ENCODE measurements around the gene SULT1A1.
"Not testable (repeated sequence)": the region's sequence is repeated elsewhere in the genome, so short reads cannot be mapped to it uniquely, and the experiment has no call there.

SULT1A1 gene

DNA sequence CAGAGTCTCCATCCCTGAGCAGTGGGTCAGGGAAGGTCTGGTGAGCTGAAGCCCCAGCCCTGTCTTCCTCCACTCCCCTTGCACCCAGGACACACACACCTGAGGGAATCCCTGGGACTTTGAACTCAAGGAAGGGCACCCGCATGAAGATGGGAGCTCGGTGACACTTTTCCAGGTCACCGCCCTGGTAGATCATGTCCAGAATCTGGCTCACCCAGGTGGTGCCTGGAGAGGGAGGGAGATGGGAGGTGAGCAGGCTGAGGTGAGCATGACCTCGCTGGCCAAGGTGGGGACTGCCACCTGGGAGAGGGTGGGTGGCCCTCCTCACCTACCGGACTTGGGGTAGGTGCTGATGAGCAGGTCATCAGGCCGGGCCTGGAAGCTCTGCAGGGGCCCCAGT lies 14.4 kb downstream of the SULT1A1 start:
- in situ Hi-C loops (cut with MboI; ENCODE audit: low sequenced_read_pairs) = not testable (repeated sequence)

DNA sequence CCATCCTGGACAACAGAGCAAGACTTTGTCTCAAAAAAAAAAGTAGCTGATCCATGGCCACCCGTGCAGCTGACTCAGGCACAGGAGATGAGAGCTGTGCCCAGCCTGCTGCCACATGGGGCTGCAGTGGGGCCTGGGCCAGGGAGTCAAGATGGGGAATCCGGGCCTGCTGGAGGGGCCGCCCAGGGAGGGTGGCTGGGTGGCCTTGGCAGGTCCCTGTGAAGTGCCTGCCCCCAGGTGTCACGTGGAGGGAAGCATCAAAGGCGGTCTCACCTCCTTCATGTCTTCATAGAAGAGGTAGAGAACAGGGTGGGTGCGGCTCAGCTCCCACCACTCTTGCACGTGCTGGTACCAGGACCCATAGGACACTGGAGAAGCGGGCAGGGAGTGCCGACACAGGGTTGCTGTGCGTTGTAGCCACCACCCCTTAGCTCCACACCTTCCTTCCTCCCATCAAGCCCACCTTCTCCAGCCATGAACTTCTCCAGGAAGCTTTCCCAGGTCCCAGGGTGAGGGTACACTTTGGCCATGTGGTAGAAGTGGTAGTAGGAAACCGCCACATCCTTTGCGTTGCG lies 16.8 kb downstream of the SULT1A1 start:
- in situ Hi-C loops (cut with MboI; ENCODE audit: low sequenced_read_pairs) = no loop called here

DNA sequence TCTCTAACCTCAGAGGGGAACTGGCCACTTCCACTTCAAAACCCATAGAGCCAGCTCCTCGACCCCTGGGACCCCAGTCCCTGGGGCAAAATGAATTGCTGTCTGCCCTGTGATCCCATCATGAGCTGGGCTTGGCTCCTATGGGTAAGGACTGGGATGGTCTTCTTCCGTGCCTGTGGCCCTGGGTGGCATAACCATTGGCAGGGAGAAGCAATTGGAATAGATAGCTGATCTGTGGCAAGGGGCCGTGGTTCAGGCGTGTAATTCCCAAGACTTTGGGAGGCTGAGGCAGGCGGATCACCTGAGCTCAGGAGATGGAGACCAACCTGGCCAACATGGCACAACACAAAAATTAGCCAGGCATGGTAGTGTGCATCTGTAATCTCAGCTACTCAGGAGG lies 17.3 kb downstream of the SULT1A1 start:
- in situ Hi-C loops (cut with MboI; ENCODE audit: low sequenced_read_pairs) = no loop called here

DNA sequence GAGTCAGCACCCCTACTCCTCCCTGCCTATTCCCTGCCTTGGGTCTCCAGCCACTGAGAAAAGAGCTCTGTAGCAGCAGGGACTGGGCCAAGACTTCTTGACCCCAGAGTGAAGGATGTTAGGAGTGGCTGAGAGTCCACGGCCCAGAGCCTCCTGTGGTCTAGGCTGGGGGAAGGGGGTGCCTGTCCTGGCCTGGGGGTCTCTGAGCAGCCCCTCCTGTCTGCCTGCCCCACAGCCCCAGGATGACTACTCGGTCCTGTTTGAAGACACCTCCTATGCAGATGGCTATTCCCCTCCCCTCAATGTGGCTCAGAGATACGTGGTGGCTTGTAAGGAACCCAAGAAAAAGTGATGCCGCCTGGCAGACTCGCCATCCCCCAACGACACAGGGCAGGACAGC lies 18.5 kb downstream of the SULT1A1 start:
- in situ Hi-C loops (cut with MboI; ENCODE audit: low sequenced_read_pairs) = no loop called here

DNA sequence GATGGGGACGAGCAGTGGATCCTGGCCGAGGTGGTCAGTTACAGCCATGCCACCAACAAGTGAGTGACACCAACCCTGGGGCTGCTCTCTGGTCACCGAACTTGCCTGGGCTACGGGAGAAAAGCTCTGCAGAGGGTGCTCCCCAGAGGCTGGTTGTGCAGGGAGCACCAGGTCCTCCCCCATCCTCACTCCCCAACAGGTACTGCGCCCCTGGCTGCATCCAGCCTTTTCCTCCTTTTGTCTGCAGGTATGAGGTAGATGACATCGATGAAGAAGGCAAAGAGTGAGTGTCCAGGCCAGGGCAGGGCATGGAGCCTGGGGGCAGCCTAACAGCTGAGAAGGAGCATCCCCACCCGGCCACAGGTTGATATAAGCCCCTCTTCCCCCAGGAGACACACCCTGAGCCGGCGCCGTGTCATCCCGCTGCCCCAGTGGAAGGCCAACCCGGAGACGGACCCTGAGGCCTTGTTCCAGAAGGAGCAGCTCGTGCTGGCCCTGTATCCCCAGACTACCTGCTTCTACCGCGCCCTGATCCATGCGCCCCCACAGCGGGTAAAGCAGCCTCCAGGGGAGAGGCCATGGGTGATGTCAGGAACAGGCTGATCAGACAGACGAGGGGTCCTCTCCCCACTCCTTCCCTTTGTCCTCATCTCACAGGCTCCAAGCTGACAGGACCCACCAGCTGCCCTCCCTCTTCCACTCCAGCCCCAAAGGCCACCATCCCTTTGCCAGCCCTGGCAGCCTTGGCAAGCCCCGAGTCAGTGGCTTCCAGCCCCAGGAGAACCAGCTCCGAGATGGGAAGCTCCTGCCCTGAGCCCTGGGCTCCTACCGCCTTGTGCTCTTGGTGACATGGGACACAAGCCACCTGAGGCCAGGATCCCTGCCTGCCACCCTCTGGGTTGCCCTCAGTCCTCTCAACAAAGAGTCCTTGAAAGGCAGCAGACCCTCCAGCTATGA lies 19.2 kb downstream of the SULT1A1 start:
- in situ Hi-C loops (cut with MboI; ENCODE audit: low sequenced_read_pairs) = no loop called here

DNA sequence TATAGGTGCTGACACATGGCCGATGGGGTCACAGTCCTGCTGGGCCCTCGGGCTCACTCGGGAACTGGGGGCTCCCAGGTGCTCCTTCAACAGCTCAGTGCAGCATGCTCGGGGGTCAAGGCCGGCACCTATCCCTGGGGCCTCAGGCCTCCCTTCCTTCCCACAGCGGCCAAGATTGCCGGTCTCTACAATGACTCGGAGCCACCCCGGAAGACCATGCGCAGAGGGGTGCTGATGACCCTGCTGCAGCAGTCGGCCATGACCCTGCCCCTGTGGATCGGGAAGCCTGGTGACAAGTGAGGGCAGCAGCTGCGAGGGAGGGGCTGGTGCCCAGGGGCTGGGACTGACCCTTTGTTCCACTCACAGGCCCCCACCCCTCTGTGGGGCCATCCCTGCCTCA lies 19.9 kb downstream of the SULT1A1 start:
- in situ Hi-C loops (cut with MboI; ENCODE audit: low sequenced_read_pairs) = no loop called here

DNA sequence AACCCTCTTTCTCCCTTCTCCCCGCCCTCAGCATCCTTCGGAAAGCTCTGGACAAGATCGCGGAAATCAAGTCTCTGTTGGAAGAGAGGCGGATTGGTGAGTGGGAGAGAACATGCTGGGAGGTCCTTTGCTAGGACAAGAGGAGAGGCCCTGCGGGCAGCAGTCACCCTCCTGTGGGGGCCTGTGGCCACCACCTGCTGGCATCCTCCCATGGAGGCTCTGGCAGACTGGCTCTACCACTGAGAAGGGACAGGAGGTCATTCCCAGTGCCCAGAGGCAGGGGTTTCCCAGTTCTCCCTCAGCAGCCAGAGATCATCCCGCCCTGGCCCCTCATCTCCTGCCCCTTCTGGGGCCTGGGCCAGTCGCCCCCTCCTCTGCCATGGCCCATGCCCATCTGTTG lies 20.8 kb downstream of the SULT1A1 start:
- in situ Hi-C loops (cut with MboI; ENCODE audit: low sequenced_read_pairs) = no loop called here

DNA sequence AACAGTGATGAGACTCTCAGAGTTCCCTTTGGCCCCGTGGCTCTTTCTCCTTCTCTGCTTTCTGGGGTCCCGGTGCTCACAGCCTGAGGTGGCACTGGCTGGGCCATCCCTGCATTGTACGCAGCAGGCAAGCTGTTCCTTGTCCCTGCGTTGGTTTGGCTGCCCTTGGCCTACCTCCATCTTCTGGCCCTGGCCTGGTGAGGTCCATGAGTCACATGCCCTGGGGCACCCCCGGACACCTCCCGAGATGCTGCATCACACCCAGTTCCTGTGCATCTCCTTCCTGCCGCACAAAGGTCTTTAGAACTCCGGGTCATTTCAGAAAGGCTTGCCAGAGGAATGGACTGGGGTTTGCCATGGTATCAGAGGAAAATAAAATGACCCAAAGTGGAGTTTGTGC lies 22.5 kb downstream of the SULT1A1 start:
- in situ Hi-C loops (cut with MboI; ENCODE audit: low sequenced_read_pairs) = no loop called here

DNA sequence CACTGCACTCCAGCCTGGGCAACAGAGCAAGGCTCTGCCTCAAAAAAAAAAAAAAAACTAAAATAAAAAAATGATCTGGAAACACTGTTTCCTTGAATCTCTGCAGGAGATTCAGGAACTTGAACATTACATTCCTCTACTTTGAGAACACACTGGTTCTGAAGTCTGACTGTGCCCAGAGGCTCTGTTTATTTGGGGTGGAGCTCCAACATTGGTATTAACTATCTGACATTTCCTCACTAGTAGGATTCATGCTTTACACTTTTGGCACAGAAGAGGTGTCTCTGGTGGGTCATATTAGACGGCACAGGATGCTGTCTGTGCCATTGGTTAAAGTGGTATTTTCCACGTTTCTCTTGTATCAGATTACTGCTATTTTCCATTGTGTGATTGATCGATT lies 23.4 kb downstream of the SULT1A1 start:
- in situ Hi-C loops (cut with MboI; ENCODE audit: low sequenced_read_pairs) = no loop called here

DNA sequence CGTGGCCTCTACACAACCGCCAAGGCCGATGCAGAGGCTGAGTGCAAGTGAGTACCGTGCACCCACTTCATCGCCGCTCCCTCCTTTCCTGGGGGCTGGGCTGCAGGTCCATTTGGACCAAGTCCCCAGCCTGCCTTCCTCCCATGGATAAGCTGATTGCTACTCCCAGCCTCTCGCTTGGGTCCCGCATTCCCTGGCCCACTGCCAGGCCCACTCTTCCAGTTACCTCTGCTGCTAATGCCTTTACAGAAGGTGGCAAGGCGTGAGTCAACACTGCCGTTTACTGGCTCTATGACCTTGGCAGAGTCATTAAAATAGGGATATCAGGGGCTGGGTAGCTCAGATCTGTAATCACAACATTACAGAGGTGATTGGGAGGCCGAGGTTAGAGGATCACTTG lies 24.2 kb downstream of the SULT1A1 start:
- in situ Hi-C loops (cut with MboI; ENCODE audit: low sequenced_read_pairs) = no loop called here

DNA sequence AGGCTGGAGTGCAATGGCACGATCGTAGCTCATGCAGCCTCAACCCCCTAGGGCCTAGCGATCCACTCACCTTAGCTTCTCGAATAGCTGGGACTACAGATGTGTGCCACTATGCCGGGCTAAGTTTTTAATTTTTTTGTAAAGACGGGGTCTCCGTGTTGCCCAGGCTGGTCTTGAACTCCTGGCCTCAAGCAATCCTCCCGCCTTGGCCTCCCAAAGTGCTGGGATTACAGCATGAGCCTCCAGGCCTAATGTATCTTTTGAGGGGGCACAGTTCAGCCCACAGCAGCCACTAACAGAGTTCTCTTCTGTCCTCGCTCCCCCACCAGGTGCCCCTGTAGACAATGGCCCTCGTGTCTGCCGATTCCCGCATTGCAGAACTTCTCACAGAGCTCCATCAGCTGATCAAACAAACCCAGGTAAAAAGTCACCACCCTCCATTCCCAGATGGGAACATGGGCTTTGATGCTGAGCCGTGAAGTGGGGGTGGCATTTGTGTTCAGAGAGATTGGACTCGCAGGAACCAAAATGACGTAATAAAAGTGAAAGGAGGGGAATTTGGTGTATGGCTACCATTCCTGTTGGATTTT lies 29.0 kb downstream of the SULT1A1 start:
- in situ Hi-C loops (cut with MboI; ENCODE audit: low sequenced_read_pairs) = no loop called here

DNA sequence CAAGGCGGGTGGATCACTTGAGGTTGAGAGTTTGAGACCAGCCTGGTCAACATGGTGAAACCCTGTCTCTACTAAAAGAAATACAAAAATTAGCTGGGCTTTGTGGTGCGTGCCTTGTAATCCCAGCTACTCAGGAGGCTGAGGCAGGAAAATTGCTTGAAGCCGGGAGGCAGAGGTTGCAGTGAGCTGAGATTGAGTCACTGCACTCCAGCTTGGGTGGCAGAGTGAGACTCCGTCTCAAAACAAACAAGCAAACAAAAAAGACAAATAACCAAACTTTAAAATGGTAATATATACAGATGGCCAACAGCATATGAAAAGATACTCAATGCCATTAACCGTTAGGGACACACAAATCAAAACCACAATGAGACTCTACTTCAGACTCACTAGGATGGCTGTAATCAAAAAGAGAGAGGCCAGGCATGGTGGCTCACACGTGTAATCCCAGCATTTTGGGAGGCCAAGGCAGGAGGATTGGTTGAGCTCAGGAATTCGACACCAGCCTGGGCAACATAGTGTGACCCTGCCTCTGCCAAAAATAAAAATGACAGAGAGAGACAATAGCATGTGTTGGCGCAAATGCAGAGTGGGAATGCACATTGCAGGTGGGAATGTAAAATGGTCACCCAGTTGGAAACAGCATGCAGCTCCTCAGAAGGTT lies 34.3 kb downstream of the SULT1A1 start:
- in situ Hi-C loops (cut with MboI; ENCODE audit: low sequenced_read_pairs) = no loop called here

DNA sequence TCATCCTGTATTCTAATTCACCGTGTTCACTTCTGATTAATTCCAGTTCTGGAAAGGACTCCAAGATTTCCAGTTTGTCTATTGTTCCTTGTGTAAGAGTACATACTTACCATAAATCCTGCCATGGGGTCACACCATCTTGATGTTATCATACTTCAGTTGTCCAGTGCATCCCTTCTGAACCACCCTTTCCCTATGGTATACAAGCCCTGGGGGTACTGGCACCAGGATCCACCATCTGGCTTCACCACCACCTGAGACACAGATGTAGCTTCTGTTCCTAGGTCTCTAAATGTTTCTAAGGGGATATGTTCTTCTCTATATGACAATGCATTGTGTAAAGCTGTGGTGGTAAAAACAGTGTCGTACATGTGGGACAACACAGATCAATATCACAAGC lies 34.9 kb downstream of the SULT1A1 start:
- in situ Hi-C loops (cut with MboI; ENCODE audit: low sequenced_read_pairs) = no loop called here

DNA sequence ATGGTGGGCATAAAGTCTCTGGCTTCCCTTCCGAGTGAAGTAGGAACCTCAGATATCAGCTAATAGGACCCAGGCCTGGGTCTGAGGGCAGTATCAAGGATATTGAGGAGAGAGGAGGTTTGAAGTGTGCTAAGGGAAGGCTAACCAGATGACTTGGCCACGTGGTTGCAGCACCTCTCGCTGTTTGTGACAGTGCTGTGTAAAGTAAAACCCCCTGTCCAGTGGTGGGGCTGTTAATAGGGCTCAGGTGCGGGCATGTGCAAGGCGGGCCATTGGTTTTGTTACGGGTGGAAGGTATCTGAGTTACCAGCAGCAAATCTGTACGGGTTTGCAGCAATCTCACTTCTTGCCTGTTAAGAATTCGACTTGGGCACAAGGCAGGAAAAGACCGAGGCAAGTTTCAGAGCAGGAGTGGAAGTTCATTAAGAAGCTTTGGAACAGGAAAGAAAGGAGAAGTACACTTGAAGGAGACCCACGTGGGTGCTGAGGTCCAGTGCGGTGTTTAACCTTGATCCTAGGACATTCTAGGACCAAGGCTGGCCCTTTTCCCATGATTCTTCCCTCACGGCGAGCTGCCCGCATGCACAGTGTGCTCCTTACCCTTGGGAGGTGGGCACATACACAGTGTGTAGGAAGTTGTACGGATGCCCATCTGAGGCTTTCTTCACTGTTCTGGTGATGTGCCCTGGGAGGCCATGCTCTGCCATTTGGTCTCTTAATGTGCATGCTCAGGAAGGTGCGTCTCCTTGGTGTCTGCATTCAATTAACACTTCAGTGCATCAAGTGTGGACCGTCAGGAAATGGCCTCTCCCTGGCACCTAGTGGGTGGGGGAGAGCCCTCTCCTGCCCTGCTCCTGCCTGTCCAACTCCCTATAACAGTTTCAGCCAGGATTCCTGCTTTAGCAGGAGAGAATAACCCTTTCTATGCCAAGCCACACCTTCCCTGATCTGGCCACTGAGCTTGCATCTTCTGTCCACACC lies 35.8 kb downstream of the SULT1A1 start:
- in situ Hi-C loops (cut with MboI; ENCODE audit: low sequenced_read_pairs) = no loop called here

DNA sequence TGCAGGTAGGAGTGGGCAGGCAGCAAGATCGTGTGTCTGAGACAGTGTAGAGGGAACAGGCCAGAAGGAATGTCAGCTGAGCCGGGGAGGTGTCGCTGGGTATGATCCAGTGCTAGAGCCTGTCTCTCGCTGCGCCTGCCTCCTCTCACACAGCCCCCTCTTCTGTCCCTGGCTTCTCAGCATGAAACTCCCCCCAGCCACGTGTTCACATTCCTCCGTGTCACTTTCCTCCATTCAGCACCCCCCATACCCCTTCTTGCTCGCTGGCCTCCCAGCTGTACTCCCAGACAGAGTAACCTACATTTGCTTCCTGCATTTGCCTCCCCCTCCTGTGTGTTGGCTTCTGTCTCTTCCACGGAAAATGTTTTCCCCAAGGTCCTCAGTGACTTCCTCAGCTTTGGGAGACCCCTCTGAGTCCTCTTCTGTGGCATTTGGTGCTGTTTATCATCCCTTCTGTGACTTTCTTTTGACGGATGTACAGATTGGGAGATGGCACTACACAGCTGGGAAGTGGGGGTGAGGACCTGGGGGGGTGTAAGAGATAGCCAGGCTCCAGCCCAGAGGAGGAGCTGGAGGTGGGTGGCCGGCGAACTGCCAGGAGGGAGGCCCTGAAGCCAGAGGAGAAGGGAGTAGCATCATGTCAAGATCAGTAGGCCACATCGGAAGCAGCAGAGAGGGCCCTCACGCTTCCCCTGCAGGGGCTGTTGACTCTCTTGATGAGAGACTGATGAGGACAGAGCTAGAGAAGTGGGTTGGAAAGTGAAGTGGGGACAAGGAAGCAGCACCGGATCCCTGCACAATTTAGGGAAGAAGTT lies 36.9 kb downstream of the SULT1A1 start:
- in situ Hi-C loops (cut with MboI; ENCODE audit: low sequenced_read_pairs) = no loop called here

DNA sequence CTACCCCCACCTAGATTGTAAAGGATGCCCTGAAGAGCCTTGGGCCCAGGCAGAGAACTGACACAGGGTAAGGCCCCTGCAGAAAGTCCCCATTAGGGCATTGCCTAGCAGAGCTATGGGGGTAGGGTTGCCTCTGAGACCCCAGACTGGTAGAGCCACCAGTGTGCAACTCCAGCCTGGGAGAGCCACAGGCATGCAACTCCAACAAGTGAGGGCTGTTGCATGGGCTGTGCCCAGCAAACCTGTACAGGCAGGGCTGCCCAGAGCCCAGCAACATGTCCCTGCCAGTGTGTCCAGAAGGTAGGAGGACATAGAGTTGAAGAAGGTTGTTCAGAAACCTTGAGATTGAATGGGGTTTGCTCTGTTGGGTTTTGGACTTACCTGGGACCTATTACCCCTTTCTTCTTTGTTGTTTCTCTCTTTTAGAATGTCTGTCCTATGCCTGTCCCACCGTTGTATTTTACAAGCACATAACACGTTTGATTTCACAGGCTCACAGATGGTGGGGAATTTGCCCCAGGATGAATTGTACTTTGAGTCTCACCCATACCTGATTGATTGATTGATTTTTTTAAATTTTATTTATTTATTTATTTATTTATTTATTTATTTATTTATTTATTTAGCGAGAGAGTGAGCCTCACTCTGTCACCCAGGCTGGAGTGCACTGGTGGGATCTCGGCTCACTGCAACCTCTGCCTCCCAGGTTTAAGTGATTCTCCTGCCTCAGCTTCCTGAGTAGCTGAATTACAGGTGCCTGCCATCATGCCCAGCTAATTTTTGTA lies 39.7 kb downstream of the SULT1A1 start:
- in situ Hi-C loops (cut with MboI; ENCODE audit: low sequenced_read_pairs) = no loop called here

DNA sequence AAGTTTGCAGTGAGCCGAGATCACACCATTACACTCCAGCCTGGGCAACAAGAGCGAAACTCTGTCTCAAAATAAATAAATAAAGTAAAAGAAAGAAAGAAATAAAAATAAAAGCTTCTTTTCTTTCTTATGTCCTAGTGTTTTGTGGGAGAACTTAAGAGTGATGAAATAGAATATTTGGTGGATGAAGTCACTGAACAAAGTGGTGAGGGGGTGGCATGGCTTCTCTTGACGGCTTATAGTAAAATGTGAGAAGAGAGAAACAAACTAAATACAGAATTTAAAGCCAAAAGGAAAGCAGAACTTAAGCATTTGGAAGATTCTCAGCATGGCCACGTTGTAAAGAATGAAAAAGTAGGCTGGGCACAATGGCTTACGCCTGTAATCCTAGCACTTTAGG lies 40.8 kb downstream of the SULT1A1 start:
- in situ Hi-C loops (cut with MboI; ENCODE audit: low sequenced_read_pairs) = no loop called here

DNA sequence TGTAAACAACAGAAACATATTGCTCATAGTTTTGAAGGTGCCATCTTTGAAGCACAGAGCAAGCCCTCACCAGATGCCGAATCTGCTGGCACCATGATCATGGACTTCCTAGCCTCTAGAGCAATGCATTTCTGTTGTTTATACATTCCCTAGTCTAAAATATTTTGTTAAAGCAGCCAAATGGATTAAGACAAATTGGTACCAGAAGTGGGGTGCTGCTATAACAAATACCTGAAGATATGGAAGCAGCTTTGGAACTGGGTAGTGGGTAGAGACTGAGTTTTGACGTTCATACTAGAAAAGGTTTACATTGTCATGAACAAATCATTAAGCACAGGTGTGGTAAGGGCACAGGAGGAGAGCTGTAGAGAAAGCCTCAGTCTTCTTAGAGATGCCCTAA lies 42.6 kb downstream of the SULT1A1 start:
- in situ Hi-C loops (cut with MboI; ENCODE audit: low sequenced_read_pairs) = no loop called here
